RWPE1 (cell line): ENCODE results near the gene DUOX1.

Experiments used
- CTCF ChIA-PET: fragments of 350-600 bp; sonication (Branson Sonifier 250); formaldehyde crosslinking; extraction: SDS; loops from one replicate; lab custom pipeline; 2021; lab: Yijun Ruan, JAX
- POLR2A ChIA-PET: fragments of 400-600 bp; formaldehyde crosslinking; extraction: SDS; loops from one replicate; lab custom pipeline; 2020; ENCODE audit warnings: antibody characterized with exemption; ENCODE audit not compliant: low non-redundant PET; lab: Yijun Ruan, JAX
- DNase-seq: peaks from one replicate; pipeline ENCODE4 v3.0.0; 2012; ENCODE audit warnings: low spot score
- H3K27ac ChIP-seq: fragments of 450-650 bp; 2 replicates; pipeline ENCODE4 v1.5.1; 2017
- TF ChIP-seq, protein P1 (sequence below): fragments of 450-650 bp; conservative IDR thresholded peaks from 2 replicates; pipeline ENCODE4 v1.5.1; 2017; ENCODE audit warnings: low read depth, mild to moderate bottlenecking

The DUOX1 gene

DNA sequence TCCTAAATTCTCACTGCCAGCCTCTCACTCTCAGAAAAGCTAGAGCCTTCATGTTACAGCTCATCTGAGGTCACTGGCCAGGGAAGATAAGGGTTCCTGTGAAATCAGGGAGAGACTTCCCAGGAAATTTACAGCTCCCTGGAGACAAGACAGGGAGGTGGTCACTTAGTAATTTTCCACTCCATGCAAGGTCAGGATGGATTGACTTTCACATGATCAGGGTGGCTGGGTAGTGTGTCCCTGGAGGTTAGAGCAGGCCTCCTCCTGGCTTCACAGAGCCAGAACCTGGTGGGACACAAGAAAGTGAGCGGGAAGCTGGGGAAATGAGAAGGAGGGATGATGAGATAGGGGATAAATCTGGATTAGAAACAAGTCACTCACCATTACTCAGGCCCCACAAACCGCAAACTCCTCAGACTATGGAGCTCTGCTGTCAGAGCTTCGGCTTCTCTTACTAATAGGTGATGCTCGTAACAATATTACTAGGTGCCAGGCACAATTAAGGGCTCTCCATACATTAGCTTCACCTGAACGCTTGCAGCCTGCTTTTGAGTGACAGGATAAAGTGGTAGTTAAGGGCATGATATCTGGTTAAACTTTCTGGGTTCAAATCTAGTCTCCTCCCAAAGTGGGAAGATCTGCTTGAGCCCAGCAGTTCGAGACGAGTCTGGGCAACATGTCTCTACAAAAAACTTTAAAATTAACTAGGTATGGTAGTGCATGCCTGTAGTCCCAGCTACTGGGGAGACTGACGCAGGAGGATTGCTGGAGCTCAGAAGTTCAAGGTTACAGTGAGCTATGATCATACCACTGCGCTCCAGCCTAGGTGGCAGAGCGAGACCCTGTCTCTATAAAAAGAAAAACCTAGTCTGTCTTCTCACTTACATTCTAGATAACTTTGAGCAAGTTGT, 40.7 kb upstream of the DUOX1 start:
- H3K27ac ChIP-seq, result no peak overlapping the region
- POLR2A ChIA-PET, result no interaction called here
- DNase-seq, result no peak
- TF ChIP-seq, protein P1, sequence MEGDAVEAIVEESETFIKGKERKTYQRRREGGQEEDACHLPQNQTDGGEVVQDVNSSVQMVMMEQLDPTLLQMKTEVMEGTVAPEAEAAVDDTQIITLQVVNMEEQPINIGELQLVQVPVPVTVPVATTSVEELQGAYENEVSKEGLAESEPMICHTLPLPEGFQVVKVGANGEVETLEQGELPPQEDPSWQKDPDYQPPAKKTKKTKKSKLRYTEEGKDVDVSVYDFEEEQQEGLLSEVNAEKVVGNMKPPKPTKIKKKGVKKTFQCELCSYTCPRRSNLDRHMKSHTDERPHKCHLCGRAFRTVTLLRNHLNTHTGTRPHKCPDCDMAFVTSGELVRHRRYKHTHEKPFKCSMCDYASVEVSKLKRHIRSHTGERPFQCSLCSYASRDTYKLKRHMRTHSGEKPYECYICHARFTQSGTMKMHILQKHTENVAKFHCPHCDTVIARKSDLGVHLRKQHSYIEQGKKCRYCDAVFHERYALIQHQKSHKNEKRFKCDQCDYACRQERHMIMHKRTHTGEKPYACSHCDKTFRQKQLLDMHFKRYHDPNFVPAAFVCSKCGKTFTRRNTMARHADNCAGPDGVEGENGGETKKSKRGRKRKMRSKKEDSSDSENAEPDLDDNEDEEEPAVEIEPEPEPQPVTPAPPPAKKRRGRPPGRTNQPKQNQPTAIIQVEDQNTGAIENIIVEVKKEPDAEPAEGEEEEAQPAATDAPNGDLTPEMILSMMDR, result no peak
- CTCF ChIA-PET, result interaction anchor here (1.9 kb wide), 1 partner anchor 29 kb away, joined by 4 read pairs; no protein-coding TSS in a partner anchor

DNA sequence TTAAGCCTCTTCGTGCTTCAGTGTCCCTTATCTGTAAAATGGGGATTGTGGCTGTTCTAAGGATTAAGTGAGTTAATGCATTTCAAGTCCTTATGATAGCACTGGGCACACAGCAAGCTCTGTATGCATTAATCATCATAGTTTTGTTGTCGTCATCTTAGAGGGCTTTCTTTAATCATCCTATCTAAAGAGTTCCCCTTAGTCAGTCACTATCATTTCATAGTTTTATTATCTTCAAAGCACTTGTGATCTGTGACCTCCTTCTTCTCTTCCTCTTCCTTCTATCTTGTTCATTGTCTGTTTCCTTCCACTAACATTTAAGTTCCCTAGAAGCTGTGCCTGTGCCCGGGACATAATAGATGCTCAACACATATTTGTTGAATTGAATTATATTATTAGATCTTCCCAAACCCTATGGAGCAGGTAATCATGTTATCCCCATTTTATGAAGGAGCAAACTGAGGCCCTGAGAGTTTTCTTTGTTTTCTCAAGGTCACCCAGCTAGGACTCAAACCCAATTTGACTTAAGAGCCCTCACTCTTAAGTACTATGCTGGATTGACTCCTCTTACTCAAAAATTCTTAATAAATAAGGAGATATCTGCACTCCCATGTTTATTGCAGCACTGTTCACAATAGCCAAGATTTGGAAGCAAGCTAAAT, 40.0 kb upstream of the DUOX1 start:
- H3K27ac ChIP-seq, result no peak overlapping the region
- CTCF ChIA-PET, result interaction anchor here (0.6 kb wide), 1 partner anchor 1704 kb away, joined by 3 read pairs; no protein-coding TSS in a partner anchor
- no peak for DNase-seq
- POLR2A ChIA-PET, result no interaction called here
- TF ChIP-seq, protein P1, result no peak

DNA sequence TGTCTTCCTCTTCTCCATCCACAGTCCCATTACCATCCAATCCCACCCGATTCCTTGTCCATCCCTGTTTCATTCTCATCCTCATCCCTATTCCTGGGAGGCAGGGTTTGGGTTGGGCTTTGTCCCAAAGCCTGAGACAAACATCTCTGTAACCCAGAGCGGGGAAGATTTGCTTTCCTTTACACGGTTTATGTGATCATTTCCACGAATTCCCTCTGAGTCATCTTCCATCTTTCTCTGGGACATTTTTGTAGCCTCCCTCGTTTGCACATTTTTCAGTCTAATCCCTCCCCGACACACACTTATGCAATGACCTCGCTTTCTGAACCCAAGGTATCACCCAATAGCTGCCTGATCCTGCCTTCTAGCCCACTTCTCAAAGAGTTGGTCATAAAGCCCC, 38.6 kb upstream of the DUOX1 start:
- H3K27ac ChIP-seq, result no peak overlapping the region
- TF ChIP-seq, protein P1, result no peak
- POLR2A ChIA-PET, result no interaction called here
- no peak for DNase-seq
- CTCF ChIA-PET, result no interaction called here

DNA sequence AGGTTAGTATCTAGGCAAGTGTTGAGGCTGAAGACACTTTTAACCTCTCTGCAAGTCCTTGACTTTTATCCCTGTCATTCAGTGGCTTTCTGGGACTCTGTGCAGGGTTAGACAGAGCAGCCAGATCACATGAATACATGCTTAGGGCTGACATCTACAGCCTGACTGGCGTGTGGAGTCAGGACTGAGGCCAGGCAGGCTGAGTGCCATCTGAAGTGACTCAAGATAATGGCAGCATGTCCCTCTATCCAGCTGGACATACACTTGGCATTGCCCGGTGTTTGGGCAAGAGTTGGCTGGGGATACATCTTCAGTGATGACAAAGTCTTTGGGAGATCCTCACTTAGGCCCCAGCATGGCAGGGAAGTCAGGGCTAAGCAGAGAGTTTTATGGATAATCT, 38.2 kb upstream of the DUOX1 start:
- CTCF ChIA-PET, result no interaction called here
- no peak overlapping the region for H3K27ac ChIP-seq
- POLR2A ChIA-PET, result no interaction called here
- DNase-seq, result no peak
- TF ChIP-seq, protein P1, result no peak

DNA sequence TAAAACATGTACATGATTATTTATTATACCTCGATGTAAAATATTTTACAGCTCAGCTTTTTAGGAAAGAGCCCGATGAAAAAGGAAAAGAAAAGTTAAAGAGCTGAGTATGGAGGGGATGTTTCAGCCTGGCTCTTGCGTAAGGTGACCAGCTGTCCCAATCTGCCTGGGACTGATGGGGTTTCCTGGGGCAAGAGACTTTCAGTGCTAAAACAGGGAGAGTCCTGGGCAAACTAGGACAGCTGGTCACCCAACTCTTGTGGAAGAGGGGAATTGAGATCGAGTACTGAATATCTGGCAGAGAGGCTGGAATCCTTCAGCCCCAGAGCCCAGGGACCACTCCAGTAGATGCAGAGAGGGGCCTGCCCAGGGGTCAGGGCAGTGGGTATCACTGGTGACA, 36.8 kb upstream of the DUOX1 start:
- TF ChIP-seq, protein P1, result no peak
- POLR2A ChIA-PET, result no interaction called here
- CTCF ChIA-PET, result interaction anchor here (0.6 kb wide), 1 partner anchor 29 kb away, joined by 3 read pairs; no protein-coding TSS in a partner anchor
- H3K27ac ChIP-seq, result no peak overlapping the region
- no peak for DNase-seq

DNA sequence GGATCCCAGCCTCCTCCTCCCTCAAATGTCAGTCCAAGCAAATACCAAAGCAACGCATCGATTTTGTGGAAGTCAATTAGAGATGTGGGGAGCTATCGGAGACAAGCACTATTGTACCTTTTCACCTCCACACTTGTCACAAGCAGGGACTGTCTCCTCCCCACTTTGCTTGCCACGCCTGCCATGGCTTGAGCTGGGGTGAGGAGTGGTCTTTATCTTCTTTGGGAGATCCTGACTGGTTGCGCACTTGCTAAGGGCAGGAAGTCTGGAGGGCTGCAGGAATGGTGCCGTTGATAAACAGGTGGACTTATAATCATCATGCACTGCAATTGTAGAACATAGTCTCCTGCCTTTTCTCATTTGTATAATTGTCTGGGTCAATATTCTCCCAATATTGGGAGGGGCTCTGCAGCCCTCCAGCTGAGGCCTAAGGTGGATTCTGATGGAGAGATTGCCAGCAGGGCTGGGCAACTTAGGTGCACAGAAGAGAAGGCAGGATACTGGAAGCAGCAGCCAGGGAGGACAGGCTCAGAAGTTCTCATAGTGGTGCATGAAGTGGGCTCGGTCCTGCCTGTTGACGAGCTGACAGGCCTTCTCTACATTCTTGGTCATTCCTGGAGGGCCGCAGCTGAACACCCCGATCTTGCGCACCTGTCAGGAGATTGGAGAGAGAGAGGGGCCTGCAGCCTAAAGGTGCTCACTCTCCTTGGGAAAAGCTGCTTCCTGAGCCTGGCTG, 36.0 kb upstream of the DUOX1 start:
- no peak for DNase-seq
- no peak overlapping the region for H3K27ac ChIP-seq
- TF ChIP-seq, protein P1, result no peak
- CTCF ChIA-PET, result no interaction called here
- POLR2A ChIA-PET, result no interaction called here
